Fibroblast of the conjunctiva (primary cell): Measurements from ENCODE around the gene FBXL17.

Experiments used
- DNase-seq: peaks from one replicate; pipeline ENCODE4 v3.0.0-alpha.2; 2010; ENCODE audit warnings: low read depth

Gene FBXL17

GRCh38 chr5:107954254-107954653, 427.6 kb downstream of the FBXL17 start:
- no peak for DNase-seq

- DNase-seq, result no peak
Observed at GRCh38 chr5:107952450-107952849, 429.4 kb downstream of the FBXL17 start.

- DNase-seq, result no peak
Observed at GRCh38 chr5:107951309-107951708, 430.6 kb downstream of the FBXL17 start.

- DNase-seq, result no peak
Observed at GRCh38 chr5:107950776-107951175, 431.1 kb downstream of the FBXL17 start.

GRCh38 chr5:107949688-107950341, 432.1 kb downstream of the FBXL17 start:
- no peak for DNase-seq

- no peak for DNase-seq
Observed at GRCh38 chr5:107948377-107948776, 433.5 kb downstream of the FBXL17 start.

- no peak for DNase-seq
Observed at GRCh38 chr5:107945061-107945460, 436.8 kb downstream of the FBXL17 start.

- DNase-seq, result no peak
Observed at GRCh38 chr5:107943923-107944322, 438.0 kb downstream of the FBXL17 start.

GRCh38 chr5:107941036-107941435, 440.9 kb downstream of the FBXL17 start:
- no peak for DNase-seq

GRCh38 chr5:107937651-107938355, 444.1 kb downstream of the FBXL17 start:
- no peak for DNase-seq

GRCh38 chr5:107937204-107937603, 444.7 kb downstream of the FBXL17 start:
- no peak for DNase-seq

- no peak for DNase-seq
Observed at GRCh38 chr5:107936515-107936914, 445.4 kb downstream of the FBXL17 start.

- no peak for DNase-seq
Observed at GRCh38 chr5:107935645-107936044, 446.3 kb downstream of the FBXL17 start.

GRCh38 chr5:107933326-107933725, 448.6 kb downstream of the FBXL17 start:
- no peak for DNase-seq

- DNase-seq, result no peak
Observed at GRCh38 chr5:107930891-107931290, 451.0 kb downstream of the FBXL17 start.

GRCh38 chr5:107930092-107930491, 451.8 kb downstream of the FBXL17 start:
- DNase-seq, result no peak

- no peak for DNase-seq
Observed at GRCh38 chr5:107929080-107929479, 452.8 kb downstream of the FBXL17 start.

GRCh38 chr5:107926121-107926520, 455.8 kb downstream of the FBXL17 start:
- no peak for DNase-seq

GRCh38 chr5:107925200-107925599, 456.7 kb downstream of the FBXL17 start:
- no peak for DNase-seq

GRCh38 chr5:107919969-107920368, 461.9 kb downstream of the FBXL17 start:
- DNase-seq, result no peak

- no peak for DNase-seq
Observed at GRCh38 chr5:107919361-107919760, 462.5 kb downstream of the FBXL17 start.

- DNase-seq, result no peak
Observed at GRCh38 chr5:107917983-107918382, 463.9 kb downstream of the FBXL17 start.
